Muscle of leg (tissue), 11 donors: ENCODE data around the gene REX1BD. TPM values are rescaled to one million over a fixed set of nuclear protein-coding genes. Genes with fewer than 3 reads are reported as not detected.

Experiments
- DNase-seq: peaks from one replicate; pipeline ENCODE4 v3.0.0; 2013
- H3K27ac ChIP-seq: one replicate; pipeline ENCODE4 v1.5.1; 2013; ENCODE audit warnings: mild to moderate bottlenecking, low read length, control low read depth
- H3K27me3 ChIP-seq: one replicate; pipeline ENCODE4 v1.6.1; 2013; ENCODE audit warnings: low read length; ENCODE audit not compliant: control insufficient read depth, insufficient read depth
- H3K36me3 ChIP-seq: one replicate; pipeline ENCODE4 v1.6.1; 2013; ENCODE audit warnings: low read length; ENCODE audit not compliant: control insufficient read depth, insufficient read depth
- H3K4me1 ChIP-seq: one replicate; pipeline ENCODE4 v1.6.1; 2013; ENCODE audit warnings: low read length; ENCODE audit not compliant: control insufficient read depth, insufficient read depth
- H3K4me3 ChIP-seq: one replicate; pipeline ENCODE4 v1.5.1; 2013; ENCODE audit warnings: low read length, control low read depth
- H3K9me3 ChIP-seq: replicated peaks from 2 replicates; pipeline ENCODE4 v1.6.1; 2013; ENCODE audit warnings: low read depth, low read length; ENCODE audit not compliant: control insufficient read depth
- WGBS: methylation state at CpG from one replicate; pipeline ENCODE4 v1.1.5; 2013; ENCODE audit warnings: missing lambda C conversion rate; ENCODE audit not compliant: insufficient coverage; 5-methylcytosine and 5-hydroxymethylcytosine counted together
- polyA plus RNA-seq, 8 donors: library from polyadenylated mRNA; unstranded; fragments of 120-200 nt; gene quantifications; one replicate each; pipeline versions ENCODE4 v1.2.1 to v1.2.3, GENCODE V29; 2013; ENCODE audit warnings: inconsistent platforms in 1 of 8, low replicate concordance in 1 of 8; ENCODE audit not compliant: insufficient read length in 8 of 8, insufficient read depth in 1 of 8
- total RNA-seq: library from RNA; stranded (reverse); fragments of 120-200 nt; gene quantifications from one replicate; pipeline ENCODE4 v1.2.4, GENCODE V29; 2013

The REX1BD gene
- total and polyA plus RNA-seq, 9 donors: 27.4 to 61.5 (median 38.4) TPM

DNA sequence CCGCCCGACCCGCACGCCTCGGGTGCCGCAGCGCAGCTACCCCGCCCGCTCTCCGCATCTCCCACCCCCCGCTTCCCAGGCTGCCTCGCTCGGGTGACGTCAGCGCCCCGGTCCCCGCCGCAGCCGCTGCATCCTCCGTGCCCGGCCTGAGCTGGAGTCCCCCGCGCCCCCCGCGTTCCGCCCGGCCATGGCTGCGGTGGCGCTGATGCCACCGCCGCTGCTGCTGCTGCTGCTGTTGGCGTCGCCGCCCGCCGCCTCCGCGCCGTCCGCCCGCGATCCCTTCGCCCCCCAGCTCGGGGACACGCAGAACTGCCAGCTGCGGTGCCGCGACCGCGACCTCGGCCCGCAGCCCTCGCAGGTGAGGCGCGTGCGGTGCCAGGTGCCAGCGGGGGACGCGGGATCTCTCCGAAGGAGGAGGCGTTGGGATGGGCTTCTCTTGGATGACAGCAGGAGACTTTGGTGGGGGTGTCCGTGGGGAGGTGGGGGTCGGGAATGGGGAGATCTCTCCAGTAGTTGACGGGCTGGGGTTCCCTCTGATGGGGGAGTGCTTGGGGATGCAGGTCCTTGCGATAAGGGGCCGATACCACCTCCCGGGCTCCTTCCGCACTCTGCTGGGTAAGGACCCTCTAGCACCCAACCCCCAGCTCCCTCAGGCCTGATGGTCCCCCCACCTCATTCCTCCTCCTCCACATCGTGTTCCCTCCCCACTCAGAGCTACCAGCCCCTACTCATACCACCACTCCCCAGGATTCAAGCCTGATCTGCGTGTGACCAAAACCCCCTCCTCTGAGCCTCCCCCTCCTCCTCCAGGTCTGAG is 24.4 kb downstream of the REX1BD start, which contains the start of gene TMEM59L:
TMEM59L (plus strand) TSS at position 99 of the 817 bp plus-strand sequence; CDS start at position 188, 89 bp downstream.
- under 1% methylated on average over 65 of the region's 70 CpGs for WGBS
- H3K27ac ChIP-seq: no peak within 1 kb of the TSS
- peaks cover 81% of the 10 kb centered on the region for H3K27me3 ChIP-seq

GRCh38 chr19:18613589-18614234 is 25.1 kb downstream of the REX1BD start:
- 36% methylated on average over 14 of the region's 23 CpGs for WGBS
- no peak for DNase-seq
- no peak overlapping the region for H3K27ac ChIP-seq
- no peaks in the 10 kb centered on the region for H3K9me3 ChIP-seq
- no peak overlapping the region for H3K4me3 ChIP-seq
- H3K36me3 ChIP-seq: no peaks in the 10 kb centered on the region
- H3K4me1 ChIP-seq: peaks cover 24% of the 10 kb centered on the region
- peaks cover 74% of the 10 kb centered on the region for H3K27me3 ChIP-seq

More for the DNA sequence above, 24.4 kb downstream of the REX1BD start, which contains the start of gene TMEM59L:
- Histone ChIP-seq H3K9me3 (no peaks in the 10 kb centered on the region), H3K4me3 (peak within 1 kb of the TSS; percentile 32), H3K36me3 (no peaks in the 10 kb centered on the region), H3K4me1 (peaks cover 26% of the 10 kb centered on the region)
- DNase-seq: no peak

- DNase-seq: no peak
- no peaks in the 10 kb centered on the region for H3K9me3 ChIP-seq
- no peaks in the 10 kb centered on the region for H3K36me3 ChIP-seq
- peaks cover 21% of the 10 kb centered on the region for H3K4me1 ChIP-seq
- peaks cover 51% of the 10 kb centered on the region for H3K27me3 ChIP-seq
- no peak overlapping the region for H3K4me3 ChIP-seq
- WGBS: 100% methylated on average over 1 of the region's 3 CpGs
- H3K27ac ChIP-seq: no peak overlapping the region
Measured at GRCh38 chr19:18616023-18616422, 27.4 kb downstream of the REX1BD start.

DNA sequence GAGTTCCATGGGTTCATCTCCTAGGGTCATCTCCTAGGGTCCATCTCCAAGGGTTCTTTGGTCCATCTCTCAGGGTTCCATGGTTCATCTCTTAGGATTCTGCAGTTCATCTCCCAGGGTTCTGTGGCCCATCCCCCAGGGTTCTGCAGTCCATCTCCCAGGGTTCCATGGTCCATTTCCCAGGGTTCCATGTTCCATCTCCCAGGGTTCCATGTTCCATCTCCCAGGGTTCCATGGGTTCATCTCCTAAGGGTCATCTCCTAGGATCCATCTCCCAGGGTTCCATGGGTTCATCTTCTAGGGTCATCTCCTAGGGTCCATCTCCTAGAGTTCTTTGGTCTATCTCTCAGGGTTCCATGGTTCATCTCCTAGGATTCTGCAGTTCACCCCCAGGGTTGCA is 29.0 kb downstream of the REX1BD start:
- no peak overlapping the region for H3K4me3 ChIP-seq
- H3K36me3 ChIP-seq: no peaks in the 10 kb centered on the region
- DNase-seq: no peak
- H3K27me3 ChIP-seq: peaks cover 35% of the 10 kb centered on the region
- no peaks in the 10 kb centered on the region for H3K9me3 ChIP-seq
- H3K27ac ChIP-seq: no peak overlapping the region
- H3K4me1 ChIP-seq: peaks cover 7% of the 10 kb centered on the region

GRCh38 chr19:18618236-18618635 is 29.6 kb downstream of the REX1BD start:
- Histone ChIP-seq H3K4me1 (peaks cover 3% of the 10 kb centered on the region), H3K27me3 (peaks cover 30% of the 10 kb centered on the region), H3K9me3 (no peaks in the 10 kb centered on the region), H3K4me3 (no peak overlapping the region), H3K27ac (no peak overlapping the region), H3K36me3 (no peaks in the 10 kb centered on the region)
- no peak for DNase-seq
- 88% methylated on average over 12 of the region's 13 CpGs for WGBS

DNA sequence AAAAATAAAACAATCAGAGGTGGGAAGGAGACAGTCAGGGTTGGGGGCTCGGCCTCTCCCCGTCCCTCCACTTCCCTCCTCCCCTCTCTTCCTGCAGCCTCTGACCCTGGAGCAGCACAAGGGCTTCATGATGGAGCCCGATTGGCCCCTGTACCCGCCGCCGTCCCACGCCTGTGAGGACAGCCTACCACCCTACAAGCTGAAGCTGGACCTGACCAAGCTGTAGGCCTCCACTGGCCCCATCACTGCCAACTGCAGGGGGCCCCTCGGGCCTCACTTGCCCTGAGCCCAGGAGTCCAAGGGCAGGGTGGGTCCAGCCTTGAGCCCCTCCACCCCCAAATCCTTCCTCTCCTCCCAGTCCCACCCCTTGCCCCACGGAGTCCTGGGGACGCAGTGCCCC is 31.7 kb downstream of the REX1BD start:
- Histone ChIP-seq H3K4me3 (no peak overlapping the region), H3K27ac (no peak overlapping the region), H3K36me3 (no peaks in the 10 kb centered on the region), H3K9me3 (no peaks in the 10 kb centered on the region), H3K4me1 (no peaks in the 10 kb centered on the region), H3K27me3 (peaks cover 10% of the 10 kb centered on the region)
- 72% methylated on average over 7 of the region's 10 CpGs for WGBS
- DNase-seq: no peak

DNA sequence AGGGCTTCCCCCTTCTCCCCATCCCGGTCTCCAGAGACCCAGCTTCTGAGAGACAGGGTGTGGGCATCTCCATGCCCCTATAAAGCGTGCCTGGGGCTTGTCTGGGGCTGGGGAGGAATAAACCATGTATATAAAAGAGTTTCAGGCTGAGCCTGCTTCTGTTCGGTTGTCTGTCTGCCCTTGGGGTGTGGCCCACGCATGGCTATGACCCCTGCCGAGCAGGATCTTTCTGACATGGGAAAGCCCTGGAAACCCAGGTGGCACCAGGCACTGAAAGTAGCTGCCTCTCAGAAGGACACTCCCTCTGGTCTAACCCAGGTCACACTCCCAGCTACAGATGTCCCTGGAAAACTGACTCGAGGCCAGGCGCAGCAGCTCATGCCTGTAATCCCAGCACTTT is 32.3 kb downstream of the REX1BD start:
- WGBS: 77% methylated on average over 5 of the region's 7 CpGs
- Histone ChIP-seq H3K4me1 (no peaks in the 10 kb centered on the region), H3K27ac (no peak overlapping the region), H3K27me3 (peaks cover 8% of the 10 kb centered on the region), H3K9me3 (no peaks in the 10 kb centered on the region), H3K36me3 (no peaks in the 10 kb centered on the region), H3K4me3 (no peak overlapping the region)
- DNase-seq: no peak

GRCh38 chr19:18626906-18627305 is 38.3 kb downstream of the REX1BD start:
- no peak for DNase-seq
- H3K4me1 ChIP-seq: no peaks in the 10 kb centered on the region
- no peaks in the 10 kb centered on the region for H3K9me3 ChIP-seq
- 55% methylated on average over 2 of the region's 2 CpGs for WGBS
- no peak overlapping the region for H3K27ac ChIP-seq
- no peak overlapping the region for H3K4me3 ChIP-seq
- H3K36me3 ChIP-seq: no peaks in the 10 kb centered on the region
- peaks cover 10% of the 10 kb centered on the region for H3K27me3 ChIP-seq

DNA sequence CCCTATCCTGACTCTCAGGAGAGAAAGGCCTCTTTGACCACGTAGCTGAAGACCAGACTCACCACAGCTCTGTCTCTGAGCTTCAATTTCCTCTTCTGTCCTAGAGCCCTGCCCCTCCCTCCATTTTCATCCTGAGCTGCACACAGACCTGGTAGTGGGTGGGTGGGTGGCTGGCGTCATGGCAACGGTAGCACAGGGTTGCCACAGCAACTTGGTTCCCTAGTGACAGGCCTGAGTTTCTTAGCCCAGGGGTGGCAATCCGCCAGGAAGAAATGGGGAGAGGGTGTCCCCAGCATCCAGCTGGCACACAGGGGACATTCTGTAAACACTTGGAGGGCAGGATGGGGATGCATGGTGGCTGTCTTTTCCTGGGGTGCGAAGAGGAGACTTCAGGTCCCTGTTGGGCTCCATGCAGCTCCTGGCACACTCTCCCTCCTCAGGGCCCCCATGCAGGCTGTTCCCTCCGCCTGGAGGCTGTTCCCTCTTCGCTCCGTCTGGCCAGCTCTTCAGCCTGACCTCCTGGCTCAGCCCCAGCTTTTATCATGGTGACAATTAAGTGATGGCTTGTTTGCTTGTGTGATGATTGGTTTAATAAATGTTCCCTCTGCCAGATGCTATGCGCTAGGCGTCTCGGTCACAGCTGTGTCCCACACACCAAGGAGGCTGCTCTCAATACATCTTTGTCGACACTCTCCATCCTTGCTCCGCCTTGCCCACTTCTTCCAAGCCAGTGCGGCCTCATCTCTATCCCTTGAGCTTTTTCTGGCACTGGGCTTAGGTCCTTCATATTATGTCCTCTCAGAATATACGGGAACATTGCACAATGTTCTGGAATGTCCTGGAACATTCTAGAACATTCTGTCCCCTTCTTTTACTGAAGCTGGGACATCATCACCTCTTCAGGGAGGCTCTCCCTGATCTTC is 40.8 kb downstream of the REX1BD start:
- DNase-seq: no peak
- 38% methylated on average over 12 of the region's 15 CpGs for WGBS
- Histone ChIP-seq H3K27ac (no peak overlapping the region), H3K9me3 (no peaks in the 10 kb centered on the region), H3K36me3 (no peaks in the 10 kb centered on the region), H3K4me3 (no peak overlapping the region), H3K4me1 (no peaks in the 10 kb centered on the region), H3K27me3 (peaks cover 10% of the 10 kb centered on the region)

DNA sequence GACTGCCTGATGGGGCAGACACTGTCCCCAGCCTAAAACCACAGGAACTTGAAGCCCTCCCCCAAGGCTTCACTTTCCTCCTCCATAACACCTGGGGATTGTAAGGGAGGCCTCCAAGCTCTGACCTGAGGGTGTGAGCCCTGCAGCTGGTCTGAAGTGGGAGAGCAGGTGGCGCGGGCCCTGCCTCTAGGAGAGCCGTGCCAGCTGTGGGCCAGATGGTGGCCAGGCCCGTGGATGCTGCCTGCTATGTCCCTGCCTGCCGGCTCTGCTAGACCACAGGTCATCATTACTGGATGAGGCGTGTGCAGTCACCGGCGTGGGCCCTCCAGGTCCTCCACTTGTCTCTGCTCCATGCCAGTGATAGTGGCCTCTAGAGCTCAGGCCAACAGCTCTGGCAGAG is 44.7 kb downstream of the REX1BD start:
- 65% methylated on average over 8 of the region's 8 CpGs for WGBS
- no peak for DNase-seq

More for the DNA sequence above, 44.7 kb downstream of the REX1BD start:
- peaks cover 13% of the 10 kb centered on the region for H3K27me3 ChIP-seq
- H3K27ac ChIP-seq: no peak overlapping the region
- no peak overlapping the region for H3K4me3 ChIP-seq
- H3K4me1 ChIP-seq: peaks cover 10% of the 10 kb centered on the region
- no peaks in the 10 kb centered on the region for H3K9me3 ChIP-seq
- H3K36me3 ChIP-seq: no peaks in the 10 kb centered on the region
